K562 (cell line): ENCODE data around the gene AP3S1. TPM values are rescaled to one million over a fixed set of nuclear protein-coding genes. Genes with fewer than 3 reads are reported as not detected.

ENCODE experiments used
- ATAC-seq: fragments of 200-7000 bp; cut with Tn5 transposase; 3 replicates; pipeline ENCODE4 v1.9.1; 2020; ENCODE audit warnings: moderate library complexity
- BruUV-seq: library from RNA; stranded (reverse); fragments of 400-500 nt; replicated peaks from 2 replicates; lab custom pipeline; 2021; lab: Mats Ljungman, UMichigan
- CTCF ChIA-PET: fragments of 300-600 bp; formaldehyde crosslinking; extraction: SDS; loops from one replicate; lab custom pipeline; 2021; ENCODE audit warnings: low intra/inter-chr PET ratio; lab: Yijun Ruan, JAX
- POLR2A ChIA-PET: fragments of 300-600, 350-650 bp; sonication (Branson Sonifier 250); formaldehyde crosslinking; extraction: SDS; loops from one replicate; lab custom pipeline; 2021; ENCODE audit warnings: antibody characterized with exemption, inconsistent platforms; lab: Yijun Ruan, JAX
- DNase-seq, 4 experiments: peaks; one replicate each; pipeline versions ENCODE4 v3.0.0 to v3.0.0-alpha.2; 2011 to 2018; ENCODE audit warnings: low spot score in 3 of 4, mixed read lengths in 3 of 4; ENCODE audit errors: extremely low read depth in 1 of 4
- FAIRE-seq: peaks from 2 replicates; lab custom pipeline; 2011; peaks lifted over from hg19 to GRCh38; lab: Jason Lieb, UNC
- H2AFZ ChIP-seq: 2 replicates; pipeline ENCODE4 v1.6.0; 2011; ENCODE audit warnings: low read depth, low read length, control low read depth, inconsistent platforms
- H3K27ac ChIP-seq: fragments of 200-600 bp; 3 replicates; pipeline ENCODE4 v1.8.0; 2011; ENCODE audit warnings: low read depth, mild to moderate bottlenecking, control low read depth, inconsistent platforms, low read length, moderate library complexity, mixed read lengths; ENCODE audit errors: extremely low read depth
- H3K27me3 ChIP-seq, 2 experiments: fragments of 300-600 bp in 1 of 2; 2 replicates in 1 of 2; 3 replicates in 1 of 2; pipeline versions ENCODE4 v1.6.0 to v1.8.0; 2011; ENCODE audit warnings: inconsistent platforms in 2 of 2, low read length in 2 of 2, mild to moderate bottlenecking in 1 of 2, mixed read lengths in 1 of 2, moderate library complexity in 1 of 2; ENCODE audit not compliant: control insufficient read depth in 2 of 2, insufficient read depth in 2 of 2
- H3K36me3 ChIP-seq: fragments of 300-600 bp; 3 replicates; pipeline ENCODE4 v1.8.0; 2011; ENCODE audit warnings: mild to moderate bottlenecking, low read length, inconsistent platforms; ENCODE audit not compliant: control insufficient read depth, insufficient read depth
- H3K4me1 ChIP-seq, 2 experiments: fragments of 200-600 bp in 1 of 2; replicated peaks in 1 of 2; 2 replicates in 1 of 2; 3 replicates in 1 of 2; pipeline versions ENCODE4 v1.5.1 to v1.8.0; 2011; ENCODE audit warnings: inconsistent platforms in 2 of 2, low read length in 2 of 2, mild to moderate bottlenecking in 1 of 2, mixed read lengths in 1 of 2, moderate library complexity in 1 of 2; ENCODE audit not compliant: control insufficient read depth in 2 of 2, insufficient read depth in 2 of 2
- H3K4me2 ChIP-seq: 2 replicates; pipeline ENCODE4 v1.6.1; 2011; ENCODE audit warnings: low read length, control low read depth, inconsistent platforms, mixed read lengths; ENCODE audit not compliant: insufficient read depth
- H3K4me3 ChIP-seq: fragments of 200-600 bp; sonication (generic), shearing (Covaris generic); 2 replicates; pipeline ENCODE4 v1.5.1; 2016; ENCODE audit warnings: control low read depth, inconsistent platforms
- H3K79me2 ChIP-seq: fragments of 200-600 bp; 3 replicates; pipeline ENCODE4 v1.8.0; 2011; ENCODE audit warnings: low read length, inconsistent platforms; ENCODE audit not compliant: control insufficient read depth, insufficient read depth
- H3K9ac ChIP-seq, 2 experiments: 2 replicates each; pipeline versions ENCODE4 v1.6.0 to v1.6.1; 2011; ENCODE audit warnings: low read depth in 2 of 2, low read length in 2 of 2, control low read depth in 1 of 2, inconsistent platforms in 1 of 2, mild to moderate bottlenecking in 1 of 2, mixed read lengths in 1 of 2; ENCODE audit not compliant: insufficient read depth in 1 of 2
- H3K9me1 ChIP-seq: one replicate; pipeline ENCODE4 v1.6.0; 2011; ENCODE audit warnings: inconsistent platforms, mild to moderate bottlenecking, low read length, moderate library complexity; ENCODE audit not compliant: control insufficient read depth, insufficient read depth
- H3K9me3 ChIP-seq: replicated peaks from 2 replicates; pipeline ENCODE4 v1.5.1; 2011; ENCODE audit warnings: low read depth, low read length, inconsistent platforms; ENCODE audit not compliant: control insufficient read depth, insufficient read depth
- H4K20me1 ChIP-seq: replicated peaks from 2 replicates; pipeline ENCODE4 v1.6.1; 2011; ENCODE audit warnings: low read length, inconsistent platforms, mixed read lengths; ENCODE audit not compliant: control insufficient read depth, insufficient read depth
- ARID1B ChIP-seq: fragments of 450-650 bp; IDR thresholded peaks from 2 replicates; pipeline ENCODE4 v1.6.1; 2016; ENCODE audit warnings: antibody characterized with exemption, mild to moderate bottlenecking, inconsistent platforms
- ATF4 ChIP-seq: fragments of 450-650 bp; formaldehyde crosslinking; IDR thresholded peaks from 2 replicates; pipeline ENCODE4 v1.4.0; 2022; ENCODE audit warnings: mild to moderate bottlenecking, moderate library complexity
- DIDO1 ChIP-seq: fragments of 450-650 bp; IDR thresholded peaks from 2 replicates; pipeline ENCODE4 v1.6.1; 2016; ENCODE audit warnings: low read depth, missing biosample characterization, missing genetic modification characterization
- E2F5 ChIP-seq: sonication (generic); formaldehyde crosslinking; IDR thresholded peaks from 2 replicates; pipeline ENCODE4 v1.8.0; 2022; ENCODE audit warnings: mild to moderate bottlenecking, missing genetic modification reagents
- ELF1 ChIP-seq: fragments of 200-800 bp; sonication (Bioruptor generic); IDR thresholded peaks from 2 replicates; pipeline ENCODE4 v1.6.1; 2016; ENCODE audit warnings: missing genetic modification characterization, missing compliant biosample characterization
- HES1 ChIP-seq: fragments of 450-650 bp; IDR thresholded peaks from 2 replicates; pipeline ENCODE4 v1.6.1; 2016; ENCODE audit warnings: low read depth, mild to moderate bottlenecking, moderate library complexity
- ILF3 ChIP-seq: fragments of 450-650 bp; IDR thresholded peaks from 2 replicates; pipeline ENCODE4 v1.6.1; 2018; ENCODE audit warnings: antibody characterized with exemption, mild to moderate bottlenecking, moderate library complexity, borderline replicate concordance
- NCOA2 ChIP-seq, 2 experiments: fragments of 450-650 bp; IDR thresholded peaks; 2 replicates each; pipeline ENCODE4 v1.6.1; 2018; ENCODE audit warnings: mild to moderate bottlenecking in 2 of 2, moderate library complexity in 1 of 2; ENCODE audit not compliant: partially characterized antibody in 2 of 2
- PCBP2 ChIP-seq: fragments of 200-400 bp; formaldehyde crosslinking; IDR thresholded peaks from 2 replicates; pipeline ENCODE4 v1.6.1; 2018; ENCODE audit warnings: low read length, low read depth, mild to moderate bottlenecking, moderate library complexity; ENCODE audit not compliant: poor library complexity, severe bottlenecking
- SIN3A ChIP-seq, 2 experiments: fragments of 150-350 bp in 1 of 2; IDR thresholded peaks; 2 replicates each; pipeline ENCODE4 v1.6.1; 2011 to 2016; ENCODE audit warnings: borderline replicate concordance in 2 of 2, low read depth in 2 of 2, low read length in 2 of 2, mild to moderate bottlenecking in 2 of 2, moderate library complexity in 2 of 2; ENCODE audit not compliant: control insufficient read depth in 1 of 2
- SNRNP70 ChIP-seq: fragments of 200-400 bp; formaldehyde crosslinking; optimal IDR thresholded peaks from 2 replicates; pipeline ENCODE3; 2017; ENCODE audit warnings: low read depth, low read length
- TSHZ1 ChIP-seq: fragments of 250-450 bp; sonication (Bioruptor Pico); IDR thresholded peaks from 2 replicates; pipeline ENCODE4 v1.4.0; 2020; ENCODE audit warnings: mild to moderate bottlenecking, moderate library complexity
- ZFP36 ChIP-seq: fragments of 150-350 bp; IDR thresholded peaks from 2 replicates; pipeline ENCODE4 v1.6.1; 2018; ENCODE audit warnings: low read length, low read depth; ENCODE audit not compliant: partially characterized antibody
- ZNF133 ChIP-seq: fragments of 250-450 bp; sonication (Bioruptor Pico); IDR thresholded peaks from 2 replicates; pipeline ENCODE4 v1.4.0; 2020; ENCODE audit warnings: mild to moderate bottlenecking
- WGBS: fragments of 100-300 bp; shearing (Covaris generic); methylation state at CpG from one replicate; pipeline ENCODE4 v1.1.6; 2016; ENCODE audit warnings: low coverage, mixed read lengths; ENCODE audit not compliant: insufficient coverage; ENCODE audit errors: missing lambda C conversion rate; 5-methylcytosine and 5-hydroxymethylcytosine counted together
- in situ Hi-C: fragments of 300-500 bp; cut with MboI; formaldehyde crosslinking; loops from 4 replicates; pipeline ENCODE4 v1.15.0; 2018; ENCODE audit warnings: inconsistent platforms, mixed read lengths
- intact Hi-C: fragments of 100-400 bp; cut with micrococcal nuclease; formaldehyde crosslinking; loops from 2 replicates; pipeline ENCODE4 v1.14.2; 2022
- polyA plus RNA-seq, 8 experiments: library from polyadenylated mRNA; depleted of rRNA in 4 of 8; stranded (reverse) in 5 of 8; unstranded in 3 of 8; fragments of >200 nt; fragmentation: Nextera tagmentation in 2 of 8; fragmentation: Illumina TruSeq in 1 of 8; extraction: Ambion mirVana in 2 of 8; extraction: Trizol in 1 of 8; gene quantifications; 2 replicates each; pipeline versions ENCODE4 v1.2.1 to v1.2.3, GENCODE V29; 2011 to 2014; ENCODE audit warnings: inconsistent platforms in 1 of 8, missing spikeins in 1 of 8
- total RNA-seq, 7 experiments: library from RNA; depleted of rRNA in 6 of 7; stranded (reverse); fragments of >200 nt in 6 of 7; fragmentation: Illumina TruSeq in 2 of 7; extraction: Trizol in 2 of 7; gene quantifications; 2 replicates each; pipeline versions ENCODE4 v1.2.1 to v1.2.3, GENCODE V29; 2011 to 2021; ENCODE audit warnings: low replicate concordance in 1 of 7

The AP3S1 gene
- total and polyA plus RNA-seq, 9 of the 15 experiments (the other 6 are each of a cell fraction or from before 2014, with no cell fraction given) = 46.1 to 106 (median 67.3) TPM

GRCh38 chr5:115941051-115941675, 99.4 kb downstream of the AP3S1 start:
- ATAC-seq (no peak), DNase-seq (no peak), FAIRE-seq (no peak)
- in situ Hi-C loops (no loop called here), intact Hi-C loops (no loop called here)
- Histone ChIP-seq H3K27ac (no peak overlapping the region), H4K20me1 (no peaks in the 10 kb centered on the region), H2AFZ (no peak overlapping the region), H3K79me2 (no peaks in the 10 kb centered on the region), H3K4me2 (no peak overlapping the region), H3K4me3 (no peak overlapping the region), H3K4me1 (no peaks in the 10 kb centered on the region), H3K9me1 (no peaks in the 10 kb centered on the region), H3K9ac (no peak overlapping the region), H3K36me3 (no peaks in the 10 kb centered on the region), H3K9me3 (no peaks in the 10 kb centered on the region), H3K27me3 (no peaks in the 10 kb centered on the region; a peak in 1 of 5 replicates)
- WGBS = 16% methylated on average over 9 of the region's 9 CpGs
- BruUV-seq = no TSS peak
- POLR2A ChIA-PET = no interaction called here
- CTCF ChIA-PET = no interaction called here
- TF ChIP-seq SNRNP70 (no peak), ARID1B (no peak), ATF4 (CRISPR knock-in tag) (no peak), NCOA2 (IDR thresholded peaks at IDR 0.05; ENCODE audit: partially characterized antibody in 2 of 2) (no peak), ELF1 (no peak), ZFP36 (no peak), ZNF133 (CRISPR knock-in tag) (no peak), SIN3A (IDR thresholded peaks at IDR 0.05; ENCODE audit: borderline replicate concordance in 2 of 2, control insufficient read depth in 1 of 2, low read depth in 2 of 2, low read length in 2 of 2) (no peak), TSHZ1 (CRISPR knock-in tag) (no peak), HES1 (no peak), ILF3 (no peak), PCBP2 (no peak), DIDO1 (tag) (no peak), E2F5 (CRISPR knock-in tag) (no peak)
